GM18508 (cell line): ENCODE results near the gene ADGRV1.
A peak's percentile ranks its signal among the peaks of the same experiment; 100 is the strongest.

ENCODE experiments used
- ATAC-seq: cut with Tn5 transposase; IDR thresholded peaks from one replicate; pipeline ENCODE4 v1.9.1; 2021; ENCODE audit warnings: moderate number of reproducible peaks; ENCODE audit not compliant: insufficient read depth, unreplicated experiment

ADGRV1 gene

GRCh38 chr5:91119217-91119616 is 560.6 kb downstream of the ADGRV1 start:
- no peak for ATAC-seq

GRCh38 chr5:91119981-91120850 is 561.6 kb downstream of the ADGRV1 start:
- ATAC-seq = no peak

- ATAC-seq = no peak
Observed at GRCh38 chr5:91121347-91121993, 562.9 kb downstream of the ADGRV1 start.

GRCh38 chr5:91122651-91123050 is 564.1 kb downstream of the ADGRV1 start:
- ATAC-seq = no peak

GRCh38 chr5:91123291-91123690 is 564.7 kb downstream of the ADGRV1 start:
- ATAC-seq = no peak

- no peak for ATAC-seq
Observed at GRCh38 chr5:91123901-91124300, 565.3 kb downstream of the ADGRV1 start.

- no peak for ATAC-seq
Observed at GRCh38 chr5:91125916-91126315, 567.3 kb downstream of the ADGRV1 start.

- ATAC-seq = no peak
Observed at GRCh38 chr5:91126448-91126847, 567.9 kb downstream of the ADGRV1 start.

GRCh38 chr5:91126888-91127287 is 568.3 kb downstream of the ADGRV1 start:
- ATAC-seq = no peak

- ATAC-seq = no peak
Observed at GRCh38 chr5:91127456-91128081, 569.0 kb downstream of the ADGRV1 start.

GRCh38 chr5:91128604-91129003 is 570.0 kb downstream of the ADGRV1 start:
- no peak for ATAC-seq

GRCh38 chr5:91129748-91130147 is 571.2 kb downstream of the ADGRV1 start:
- ATAC-seq = no peak

GRCh38 chr5:91130759-91131158 is 572.2 kb downstream of the ADGRV1 start:
- ATAC-seq = no peak

- ATAC-seq = peak; percentile 56
Observed at GRCh38 chr5:91132550-91132949, 574.0 kb downstream of the ADGRV1 start.

- ATAC-seq = no peak
Observed at GRCh38 chr5:91133183-91133582, 574.6 kb downstream of the ADGRV1 start.

- no peak for ATAC-seq
Observed at GRCh38 chr5:91135475-91136248, 577.1 kb downstream of the ADGRV1 start.

GRCh38 chr5:91136271-91136670 is 577.7 kb downstream of the ADGRV1 start:
- ATAC-seq = no peak

- no peak for ATAC-seq
Observed at GRCh38 chr5:91137647-91138046, 579.0 kb downstream of the ADGRV1 start.

- ATAC-seq = no peak
Observed at GRCh38 chr5:91139572-91140200, 581.1 kb downstream of the ADGRV1 start.

GRCh38 chr5:91140657-91141056 is 582.1 kb downstream of the ADGRV1 start:
- ATAC-seq = no peak
